ENCODE measurements around the gene HJURP. TPM values are rescaled to one million over a fixed set of nuclear protein-coding genes. Genes with fewer than 3 reads are reported as not detected.

HJURP gene
- total RNA-seq, 4 donors from 2014 or later = 0.09 to 2.3 (median 0.13) TPM; not detected in 1

- TF ChIP-seq CTCF (IDR thresholded peaks at IDR 0.05) = no peak
- no peak for ATAC-seq (ENCODE audit: low FRiP score)
- DNase-seq (ENCODE audit: low spot score) = no peak
Measured at GRCh38 chr2:233819884-233820773, 34.2 kb downstream of the HJURP start.

GRCh38 chr2:233818639-233819621 is 35.4 kb downstream of the HJURP start:
- ATAC-seq (ENCODE audit: low FRiP score) (no peak), DNase-seq (ENCODE audit: low spot score) (no peak)
- no peak for TF ChIP-seq CTCF (IDR thresholded peaks at IDR 0.05)

- TF ChIP-seq CTCF (IDR thresholded peaks at IDR 0.05) = no peak
- ATAC-seq (ENCODE audit: low FRiP score) (no peak), DNase-seq (ENCODE audit: low spot score) (no peak)
Measured at GRCh38 chr2:233817995-233818638, 36.2 kb downstream of the HJURP start.

GRCh38 chr2:233817361-233817911 is 36.9 kb downstream of the HJURP start:
- no peak for ATAC-seq (ENCODE audit: low FRiP score)
- no peak for TF ChIP-seq CTCF (IDR thresholded peaks at IDR 0.05)
- peak; percentile 8 for DNase-seq (ENCODE audit: low spot score)

- DNase-seq (ENCODE audit: low spot score) = no peak
- no peak for ATAC-seq (ENCODE audit: low FRiP score)
- TF ChIP-seq CTCF (IDR thresholded peaks at IDR 0.05) = no peak
Measured at GRCh38 chr2:233816771-233817170, 37.6 kb downstream of the HJURP start.

- DNase-seq (ENCODE audit: low spot score) = no peak
- ATAC-seq (ENCODE audit: low FRiP score) = no peak
- TF ChIP-seq CTCF (IDR thresholded peaks at IDR 0.05) = no peak
Measured at GRCh38 chr2:233816334-233816733, 38.0 kb downstream of the HJURP start.
